ENCODE measurements around the gene ACOT9.

DNA sequence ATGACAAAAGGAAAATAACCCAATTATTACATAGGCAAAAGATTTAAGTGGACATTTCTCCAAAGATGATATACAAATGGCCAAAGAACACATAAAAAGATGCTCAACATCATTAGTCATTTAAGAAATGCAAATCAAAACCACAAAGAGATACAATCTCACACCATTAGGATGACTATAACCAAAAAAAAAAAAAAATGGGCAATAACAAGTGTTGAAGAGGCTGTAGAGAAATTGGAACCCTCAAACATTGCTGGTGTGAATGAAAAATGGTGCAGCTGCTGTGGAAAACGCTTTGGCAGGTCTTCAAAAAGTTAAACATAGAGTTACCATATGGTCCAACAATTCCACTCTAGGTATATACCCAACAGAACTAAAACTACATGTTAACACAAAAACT lies 81.4 kb downstream of the ACOT9 start:
- no peak for TF ChIP-seq POLR2A (IDR thresholded peaks at IDR 0.05)
- TF ChIP-seq, protein P1, sequence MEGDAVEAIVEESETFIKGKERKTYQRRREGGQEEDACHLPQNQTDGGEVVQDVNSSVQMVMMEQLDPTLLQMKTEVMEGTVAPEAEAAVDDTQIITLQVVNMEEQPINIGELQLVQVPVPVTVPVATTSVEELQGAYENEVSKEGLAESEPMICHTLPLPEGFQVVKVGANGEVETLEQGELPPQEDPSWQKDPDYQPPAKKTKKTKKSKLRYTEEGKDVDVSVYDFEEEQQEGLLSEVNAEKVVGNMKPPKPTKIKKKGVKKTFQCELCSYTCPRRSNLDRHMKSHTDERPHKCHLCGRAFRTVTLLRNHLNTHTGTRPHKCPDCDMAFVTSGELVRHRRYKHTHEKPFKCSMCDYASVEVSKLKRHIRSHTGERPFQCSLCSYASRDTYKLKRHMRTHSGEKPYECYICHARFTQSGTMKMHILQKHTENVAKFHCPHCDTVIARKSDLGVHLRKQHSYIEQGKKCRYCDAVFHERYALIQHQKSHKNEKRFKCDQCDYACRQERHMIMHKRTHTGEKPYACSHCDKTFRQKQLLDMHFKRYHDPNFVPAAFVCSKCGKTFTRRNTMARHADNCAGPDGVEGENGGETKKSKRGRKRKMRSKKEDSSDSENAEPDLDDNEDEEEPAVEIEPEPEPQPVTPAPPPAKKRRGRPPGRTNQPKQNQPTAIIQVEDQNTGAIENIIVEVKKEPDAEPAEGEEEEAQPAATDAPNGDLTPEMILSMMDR (IDR thresholded peaks at IDR 0.05) = no peak
- no peak for TF ChIP-seq EP300 (IDR thresholded peaks at IDR 0.05)
